GM19452 (cell line): Measurements from ENCODE around the gene ACAP3.

Experiments used
- ATAC-seq: cut with Tn5 transposase; IDR thresholded peaks from one replicate; pipeline ENCODE4 v1.9.1; 2021; ENCODE audit not compliant: unreplicated experiment

The ACAP3 gene

GRCh38 chr1:1286313-1287261 is 21.1 kb downstream of the ACAP3 start:
- no peak for ATAC-seq

DNA sequence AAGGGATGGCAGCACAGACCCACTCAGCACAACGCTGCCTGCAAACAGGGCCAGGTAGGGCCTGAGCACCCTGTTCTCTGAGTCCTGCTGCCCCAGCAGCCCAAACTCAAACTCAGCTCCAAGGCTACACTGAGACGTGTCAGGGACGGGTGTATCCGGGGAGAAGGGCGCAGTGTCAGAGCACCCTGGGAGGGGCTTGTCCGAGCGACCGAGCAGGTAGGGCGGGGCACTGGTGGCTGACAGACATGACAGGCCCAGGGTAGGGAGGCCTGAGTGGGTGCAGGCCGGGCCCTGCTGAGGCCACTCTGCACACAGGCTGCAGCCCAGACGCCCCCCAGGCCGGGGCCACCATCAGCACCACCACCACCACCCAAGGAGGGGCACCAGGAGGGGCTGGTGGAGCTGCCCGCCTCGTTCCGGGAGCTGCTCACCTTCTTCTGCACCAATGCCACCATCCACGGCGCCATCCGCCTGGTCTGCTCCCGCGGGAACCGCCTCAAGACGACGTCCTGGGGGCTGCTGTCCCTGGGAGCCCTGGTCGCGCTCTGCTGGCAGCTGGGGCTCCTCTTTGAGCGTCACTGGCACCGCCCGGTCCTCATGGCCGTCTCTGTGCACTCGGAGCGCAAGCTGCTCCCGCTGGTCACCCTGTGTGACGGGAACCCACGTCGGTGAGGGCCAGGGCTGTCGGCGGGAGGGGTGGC is 22.0 kb downstream of the ACAP3 start:
- no peak for ATAC-seq

GRCh38 chr1:1285102-1285571 is 22.6 kb downstream of the ACAP3 start:
- no peak for ATAC-seq

- no peak for ATAC-seq
These were observed 23.3 kb downstream of the ACAP3 start for GRCh38 chr1:1284221-1285101.

GRCh38 chr1:1283821-1284220 is 23.9 kb downstream of the ACAP3 start:
- no peak for ATAC-seq

- no peak for ATAC-seq
These were observed 24.7 kb downstream of the ACAP3 start for GRCh38 chr1:1282998-1283397.

DNA sequence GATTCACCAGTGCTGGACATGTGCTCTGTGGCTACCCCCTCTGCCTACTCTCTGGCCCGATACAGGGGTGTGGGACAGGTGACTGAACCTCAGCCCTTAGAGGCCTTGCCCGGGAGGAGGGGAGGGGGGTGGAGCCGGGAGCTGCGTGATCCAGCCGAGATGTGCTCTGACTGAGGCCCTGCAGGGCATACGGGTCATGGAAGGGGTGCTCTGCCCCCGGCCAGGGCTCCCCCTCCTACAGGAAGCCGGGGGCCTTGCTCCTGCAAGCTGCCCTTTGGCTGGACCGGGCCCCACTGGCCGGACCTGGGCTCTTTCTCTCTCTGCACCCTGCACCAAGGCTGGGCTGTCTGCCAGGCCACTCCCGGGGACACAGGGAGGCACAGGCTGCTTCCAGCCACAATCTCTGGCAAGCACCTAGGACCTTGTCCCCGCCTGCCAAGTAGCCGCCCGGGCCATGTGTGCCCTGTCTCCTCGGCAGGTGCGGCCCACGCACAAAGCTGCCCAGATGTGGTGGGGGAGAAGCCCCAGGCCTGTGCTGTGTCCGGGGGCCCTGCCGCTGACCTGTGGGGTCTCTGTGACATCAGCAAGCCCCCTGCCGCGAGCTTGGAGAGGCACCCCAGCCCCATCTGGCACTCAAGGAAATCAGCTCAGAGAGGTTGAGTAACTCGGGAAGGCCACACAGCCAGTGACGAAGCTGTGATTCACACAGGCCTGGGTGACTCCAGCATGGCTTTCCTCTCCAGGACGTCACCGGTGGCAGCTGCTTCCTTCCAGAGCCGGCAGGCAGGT is 26.0 kb downstream of the ACAP3 start:
- no peak for ATAC-seq

DNA sequence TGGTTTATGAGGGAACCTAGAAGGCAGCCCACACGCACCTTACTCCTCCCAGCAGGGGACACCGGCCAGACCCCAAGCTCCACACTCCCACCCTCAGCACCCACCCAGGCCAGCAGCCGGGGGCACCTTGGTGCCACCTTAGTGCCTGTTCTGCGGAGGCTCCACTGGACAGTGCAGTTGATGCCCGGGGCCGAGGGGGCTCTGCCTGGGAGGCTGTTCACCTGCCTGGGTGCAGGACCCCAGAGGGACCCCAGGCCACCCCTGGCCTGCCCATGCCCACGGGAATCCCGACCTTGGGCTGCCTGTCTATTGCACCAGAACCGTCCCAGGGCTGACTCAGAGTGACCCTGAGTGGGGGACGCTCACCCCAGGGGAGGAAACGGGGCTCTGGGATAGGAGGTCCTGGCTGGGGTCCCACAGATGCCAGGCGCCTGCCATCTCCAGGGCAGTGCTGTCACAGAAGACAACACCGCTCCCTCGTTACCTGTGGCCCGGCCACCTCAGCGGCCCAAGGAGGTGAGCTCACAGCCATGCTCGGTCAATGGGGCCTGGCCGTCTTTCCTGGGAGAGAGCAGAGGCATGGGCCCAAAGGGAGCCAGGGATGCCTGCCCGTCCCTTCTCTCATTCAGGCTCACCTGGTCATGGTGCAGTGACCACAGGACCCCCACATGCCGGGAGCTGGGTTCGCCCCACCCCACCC is 26.8 kb downstream of the ACAP3 start:
- no peak for ATAC-seq

DNA sequence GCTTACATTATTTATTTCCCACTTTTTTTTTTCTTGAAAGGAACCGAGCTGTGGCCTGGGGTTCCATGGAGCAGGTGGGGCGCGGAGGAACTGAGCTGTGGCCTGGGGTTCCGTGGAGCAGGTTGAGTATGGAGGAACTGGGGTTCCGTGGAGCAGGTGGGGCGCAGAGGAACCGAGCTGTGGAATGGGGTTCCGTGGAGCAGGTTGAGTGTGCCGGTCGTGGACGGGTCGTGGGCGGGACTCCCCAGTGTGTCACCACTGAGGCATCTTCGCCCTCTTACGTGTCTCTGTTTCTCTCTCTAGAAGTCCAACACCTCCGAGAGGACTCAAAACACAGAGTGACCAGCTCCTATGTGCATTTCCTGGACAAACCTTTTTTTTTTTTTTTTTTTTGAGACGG is 28.7 kb downstream of the ACAP3 start:
- ATAC-seq: no peak

- ATAC-seq: no peak
These were observed 29.1 kb downstream of the ACAP3 start for GRCh38 chr1:1278620-1279019.

DNA sequence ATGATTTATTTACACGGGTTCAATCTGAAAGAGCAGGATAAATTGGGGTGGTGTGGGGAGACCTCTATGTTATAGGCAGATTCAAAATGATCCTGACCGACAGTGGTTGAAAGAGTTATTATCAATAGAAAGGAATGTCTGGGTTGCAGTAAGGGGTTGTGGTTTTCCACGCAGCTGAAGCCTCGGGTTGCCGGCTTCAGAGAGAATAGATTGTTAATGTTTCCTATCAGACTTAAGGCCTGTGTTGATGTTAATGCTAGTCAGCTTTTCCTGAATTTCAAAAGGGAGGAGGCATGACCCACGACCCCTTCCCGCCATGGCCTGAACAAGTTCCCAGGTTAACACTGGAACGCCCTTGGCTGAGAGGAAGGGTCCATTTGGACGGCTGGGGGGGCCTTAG is 31.9 kb downstream of the ACAP3 start:
- ATAC-seq: no peak

- no peak for ATAC-seq
These were observed 32.7 kb downstream of the ACAP3 start for GRCh38 chr1:1274931-1275431.

- no peak for ATAC-seq
These were observed 33.3 kb downstream of the ACAP3 start for GRCh38 chr1:1274299-1274930.

GRCh38 chr1:1273512-1274298 is 34.0 kb downstream of the ACAP3 start, which contains the start of gene UBE2J2:
Gene UBE2J2 (minus strand): TSS chr1:1273854. CDS start chr1:1267992, 5,862 bp downstream.
- no peak for ATAC-seq

DNA sequence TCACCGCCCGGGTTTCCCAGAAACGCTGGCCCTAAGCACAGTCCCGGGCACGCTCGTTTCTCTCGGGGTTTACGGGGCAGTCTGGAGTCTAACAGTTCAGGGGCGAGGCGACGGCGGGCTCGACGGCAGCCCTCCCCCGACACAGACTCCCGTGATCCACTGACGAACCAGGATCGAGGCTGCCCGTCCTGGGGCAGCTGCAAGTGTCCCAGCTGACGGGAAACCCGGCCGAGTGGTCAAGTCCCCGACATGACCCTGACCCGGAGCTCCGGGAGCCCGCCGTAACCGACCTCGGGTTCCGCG is 34.6 kb downstream of the ACAP3 start:
- ATAC-seq: no peak

GRCh38 chr1:1272341-1273208 is 35.2 kb downstream of the ACAP3 start:
- no peak for ATAC-seq

DNA sequence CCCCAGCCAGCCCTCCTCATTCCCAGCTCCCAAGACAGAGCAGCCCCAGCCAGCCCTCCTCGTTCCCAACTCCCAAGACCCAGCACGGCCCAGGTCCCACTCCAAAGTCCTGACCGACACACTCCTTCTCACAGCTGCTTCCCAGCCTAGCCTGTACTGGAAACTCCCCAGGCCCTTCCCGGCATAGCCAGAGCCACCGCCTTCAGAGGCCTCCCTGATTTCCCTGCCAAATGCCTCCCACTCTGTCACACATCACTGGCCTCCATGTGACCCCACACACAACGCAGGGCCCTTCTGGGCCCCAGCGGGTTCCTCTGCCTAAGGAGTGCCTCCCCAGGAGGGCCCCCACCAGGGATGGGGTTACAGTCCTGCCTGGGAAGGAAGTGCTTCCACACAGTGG is 36.9 kb downstream of the ACAP3 start:
- ATAC-seq: no peak
